C4-2B (cell line): ENCODE results near the gene MAJIN.

Experiments
- H3K27ac ChIP-seq: fragments of 450-650 bp; 2 replicates; pipeline ENCODE4 v1.5.1; 2017
- ZFX ChIP-seq: fragments of 450-650 bp; IDR thresholded peaks from 2 replicates; pipeline ENCODE4 v1.6.1; 2017
- TF ChIP-seq, protein P1 (sequence below): fragments of 450-650 bp; conservative IDR thresholded peaks from 2 replicates; pipeline ENCODE4 v1.5.1; 2017; ENCODE audit warnings: mild to moderate bottlenecking

Gene MAJIN

DNA sequence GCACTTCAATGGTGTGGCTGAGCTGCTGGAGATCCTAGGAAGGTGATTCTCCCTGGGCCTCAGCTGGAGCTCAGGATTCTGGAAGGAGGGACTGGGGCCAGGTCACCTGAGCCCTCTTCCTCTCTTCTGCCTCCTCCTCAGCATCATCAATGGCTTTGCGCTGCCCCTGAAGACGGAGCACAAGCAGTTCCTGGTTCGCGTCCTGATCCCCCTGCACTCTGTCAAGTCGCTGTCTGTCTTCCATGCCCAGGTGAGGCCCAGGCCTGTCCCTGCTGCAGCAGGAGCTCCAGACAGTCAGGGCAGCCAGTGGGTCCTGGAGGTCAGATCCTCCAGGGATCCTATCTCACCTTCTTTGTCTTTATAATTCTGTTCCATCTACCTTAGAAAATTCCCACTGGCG, 41.6 kb downstream of the MAJIN start:
- H3K27ac ChIP-seq: no peak overlapping the region
- TF ChIP-seq, protein P1, sequence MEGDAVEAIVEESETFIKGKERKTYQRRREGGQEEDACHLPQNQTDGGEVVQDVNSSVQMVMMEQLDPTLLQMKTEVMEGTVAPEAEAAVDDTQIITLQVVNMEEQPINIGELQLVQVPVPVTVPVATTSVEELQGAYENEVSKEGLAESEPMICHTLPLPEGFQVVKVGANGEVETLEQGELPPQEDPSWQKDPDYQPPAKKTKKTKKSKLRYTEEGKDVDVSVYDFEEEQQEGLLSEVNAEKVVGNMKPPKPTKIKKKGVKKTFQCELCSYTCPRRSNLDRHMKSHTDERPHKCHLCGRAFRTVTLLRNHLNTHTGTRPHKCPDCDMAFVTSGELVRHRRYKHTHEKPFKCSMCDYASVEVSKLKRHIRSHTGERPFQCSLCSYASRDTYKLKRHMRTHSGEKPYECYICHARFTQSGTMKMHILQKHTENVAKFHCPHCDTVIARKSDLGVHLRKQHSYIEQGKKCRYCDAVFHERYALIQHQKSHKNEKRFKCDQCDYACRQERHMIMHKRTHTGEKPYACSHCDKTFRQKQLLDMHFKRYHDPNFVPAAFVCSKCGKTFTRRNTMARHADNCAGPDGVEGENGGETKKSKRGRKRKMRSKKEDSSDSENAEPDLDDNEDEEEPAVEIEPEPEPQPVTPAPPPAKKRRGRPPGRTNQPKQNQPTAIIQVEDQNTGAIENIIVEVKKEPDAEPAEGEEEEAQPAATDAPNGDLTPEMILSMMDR: no peak
- no peak for TF ChIP-seq ZFX

DNA sequence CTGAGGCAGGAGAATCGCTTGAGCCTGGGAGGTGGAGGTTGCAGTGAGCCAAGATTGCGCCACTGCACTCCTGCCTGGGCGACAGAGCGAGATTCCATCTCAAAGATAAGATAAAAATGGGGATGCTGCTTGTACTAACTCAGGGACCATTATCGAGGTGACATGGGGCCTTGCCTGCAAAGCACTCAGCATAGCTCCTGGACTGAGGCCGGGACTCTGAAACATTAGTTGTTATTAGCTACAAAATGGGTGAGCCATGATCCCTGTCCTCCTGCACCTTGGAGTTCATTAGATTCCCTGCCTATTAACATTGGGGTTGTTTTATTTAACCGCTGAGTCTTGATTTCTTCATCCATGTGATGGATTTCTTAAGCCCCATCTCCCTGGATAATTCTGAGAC, 42.3 kb downstream of the MAJIN start:
- TF ChIP-seq ZFX: no peak
- TF ChIP-seq, protein P1: no peak
- no peak overlapping the region for H3K27ac ChIP-seq

GRCh38 chr11:64928957-64929356, 43.0 kb downstream of the MAJIN start:
- no peak overlapping the region for H3K27ac ChIP-seq
- TF ChIP-seq, protein P1: no peak
- TF ChIP-seq ZFX: no peak

- no peak overlapping the region for H3K27ac ChIP-seq
- TF ChIP-seq ZFX: no peak
- TF ChIP-seq, protein P1: no peak
These were observed 45.2 kb downstream of the MAJIN start for GRCh38 chr11:64926689-64927088.

- TF ChIP-seq ZFX: no peak
- TF ChIP-seq, protein P1: no peak
These were observed 46.1 kb downstream of the MAJIN start for GRCh38 chr11:64925536-64926436.

DNA sequence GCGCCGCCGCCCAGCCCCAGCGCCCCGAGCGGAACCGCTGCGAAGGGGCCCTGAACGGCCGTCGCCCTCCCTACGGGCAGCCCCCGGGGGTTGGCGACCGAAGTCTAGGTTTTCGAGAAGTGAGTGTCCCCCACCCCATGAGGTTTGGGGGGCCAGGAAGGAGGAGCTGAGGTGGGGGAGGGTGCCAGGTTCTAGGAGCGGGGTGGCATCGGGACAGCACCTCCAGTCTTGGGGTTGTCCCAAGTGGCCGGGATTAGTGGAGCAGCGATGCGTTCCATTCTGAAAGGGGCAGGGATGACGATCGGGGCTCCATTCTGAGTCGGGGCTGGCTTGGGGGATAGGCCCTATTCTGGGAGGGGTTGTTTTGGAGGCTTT, 47.0 kb downstream of the MAJIN start:
- H3K27ac ChIP-seq: peak overlapping the region; percentile 59

More at GRCh38 chr11:64925536-64926436, 46.1 kb downstream of the MAJIN start:
- H3K27ac ChIP-seq: no peak overlapping the region

DNA sequence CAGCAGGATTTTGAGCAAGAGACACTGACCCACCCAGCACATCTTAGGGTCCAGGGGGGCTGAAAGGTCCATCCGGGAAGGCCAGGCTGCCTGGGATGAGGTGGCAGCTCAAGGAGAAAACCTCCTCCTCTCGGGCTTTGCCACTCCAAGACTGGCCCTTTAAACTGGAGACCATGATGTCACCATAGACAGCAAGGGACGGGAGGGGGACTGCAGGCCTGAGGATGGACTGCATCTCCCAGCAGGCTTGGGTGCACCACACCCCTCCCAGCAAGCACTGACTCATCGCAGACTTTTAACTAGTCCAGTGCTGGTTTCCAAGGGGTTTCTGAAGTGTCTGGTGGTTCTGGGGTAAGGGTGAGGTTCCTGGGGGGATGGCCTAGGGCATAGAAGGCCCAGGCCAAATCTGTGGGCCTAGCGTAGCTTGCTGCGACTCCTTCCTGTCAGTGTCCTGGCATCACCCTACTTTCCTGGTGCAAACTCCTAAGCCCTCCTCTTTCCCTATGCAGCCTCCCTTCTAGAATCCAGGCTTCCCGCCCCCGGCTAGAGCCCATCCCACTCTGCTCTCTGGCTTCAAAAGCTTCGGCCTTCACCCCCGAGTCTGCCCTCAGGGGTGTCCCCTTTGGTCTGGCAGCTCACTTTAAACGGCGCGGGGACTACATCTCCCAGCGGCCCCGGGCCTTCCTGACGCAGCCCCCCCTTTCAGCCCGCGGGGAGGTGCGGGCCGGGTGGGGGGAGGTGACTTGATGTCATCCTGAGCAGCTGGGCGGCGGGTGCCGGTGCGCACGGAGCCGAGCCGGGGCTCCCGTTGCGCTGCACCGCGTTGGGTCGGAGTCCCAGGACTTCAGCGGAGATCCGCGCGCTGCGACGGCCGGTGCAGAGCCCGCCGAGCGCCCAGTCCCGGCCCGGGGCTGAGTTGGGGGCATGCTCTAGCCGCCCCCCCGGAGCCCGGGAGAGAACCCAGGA, 47.7 kb downstream of the MAJIN start, which contains the start of gene PPP2R5B:
Gene PPP2R5B (plus strand): TSS at position 746 of the 966 bp plus-strand sequence. CDS start 1,046 bp downstream, outside the sequence.
- H3K27ac ChIP-seq: peak within 1 kb of the TSS; percentile 59

More for the DNA sequence above, 47.0 kb downstream of the MAJIN start:
- TF ChIP-seq ZFX: no peak

More for the DNA sequence above, 47.7 kb downstream of the MAJIN start, which contains the start of gene PPP2R5B:
- no peak for TF ChIP-seq ZFX
- TF ChIP-seq, protein P1: no peak
